Myocyte (in vitro differentiated cells): ENCODE measurements around the gene STOX2. TPM values are rescaled to one million over a fixed set of nuclear protein-coding genes. Genes with fewer than 3 reads are reported as not detected.
"Not testable (repeated sequence)": the region's sequence is repeated elsewhere in the genome, so short reads cannot be mapped to it uniquely, and the experiment has no call there.

Source experiments
- DNase-seq: peaks from one replicate; pipeline ENCODE4 v3.0.0-alpha.2; 2012; ENCODE audit warnings: low read depth
- total RNA-seq: library from RNA; depleted of rRNA; stranded (reverse); fragments of >200 nt; gene quantifications from 2 replicates; pipeline ENCODE4 v1.2.3, GENCODE V29; 2014

The STOX2 gene
- total RNA-seq, 1 donor from 2014 or later, result 0.53 TPM

DNA sequence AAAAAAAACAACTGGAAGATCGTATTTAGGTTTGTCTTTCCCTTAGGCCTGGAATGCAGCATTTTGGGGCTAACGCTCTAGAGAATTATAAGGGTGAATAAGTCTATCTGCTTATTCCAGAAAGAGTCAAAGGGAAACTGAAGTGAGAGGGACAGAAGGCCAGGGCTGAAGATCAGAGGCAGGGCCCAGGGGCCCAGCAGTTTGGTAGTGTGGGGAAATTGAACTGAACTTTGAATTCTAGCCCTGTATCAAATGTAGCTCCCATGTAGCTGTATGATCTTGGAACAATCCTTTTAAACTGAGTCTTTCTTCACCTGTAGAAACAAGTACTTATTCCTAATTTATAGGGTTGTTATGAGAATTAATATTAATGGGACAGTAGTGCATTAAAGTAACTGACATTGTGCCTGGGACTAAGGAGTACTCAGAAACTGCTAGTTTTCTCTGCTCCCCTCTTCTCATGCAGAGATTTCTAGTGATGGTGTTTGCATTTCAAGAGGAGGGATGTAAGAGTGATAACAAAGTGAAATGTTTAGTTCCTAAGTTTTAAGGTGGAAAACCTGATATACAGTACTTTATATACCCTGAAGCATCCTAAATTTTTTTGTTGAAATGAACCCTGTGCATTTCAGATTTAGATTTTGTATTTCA lies 30.4 kb downstream of the STOX2 start:
- DNase-seq, result no peak

DNA sequence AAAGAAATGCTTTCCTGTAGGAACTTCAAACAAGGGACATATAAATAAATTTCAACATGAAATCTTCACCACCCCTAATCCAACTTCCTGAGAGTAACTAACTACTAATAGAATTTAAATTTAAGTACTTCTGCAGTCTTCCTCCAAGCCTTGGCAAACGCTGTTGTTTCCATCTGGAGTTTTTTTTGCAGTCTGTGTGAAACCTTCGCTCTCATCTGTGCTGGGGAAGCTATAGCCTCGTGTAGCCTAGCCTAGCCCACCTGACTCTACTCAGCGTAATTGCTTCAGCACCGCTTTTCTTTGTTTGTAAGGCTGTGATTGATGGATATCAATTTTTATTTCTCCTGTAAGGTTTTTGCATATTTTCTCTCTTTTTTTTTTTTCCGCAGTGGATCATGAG lies 30.9 kb downstream of the STOX2 start:
- DNase-seq, result no peak

DNA sequence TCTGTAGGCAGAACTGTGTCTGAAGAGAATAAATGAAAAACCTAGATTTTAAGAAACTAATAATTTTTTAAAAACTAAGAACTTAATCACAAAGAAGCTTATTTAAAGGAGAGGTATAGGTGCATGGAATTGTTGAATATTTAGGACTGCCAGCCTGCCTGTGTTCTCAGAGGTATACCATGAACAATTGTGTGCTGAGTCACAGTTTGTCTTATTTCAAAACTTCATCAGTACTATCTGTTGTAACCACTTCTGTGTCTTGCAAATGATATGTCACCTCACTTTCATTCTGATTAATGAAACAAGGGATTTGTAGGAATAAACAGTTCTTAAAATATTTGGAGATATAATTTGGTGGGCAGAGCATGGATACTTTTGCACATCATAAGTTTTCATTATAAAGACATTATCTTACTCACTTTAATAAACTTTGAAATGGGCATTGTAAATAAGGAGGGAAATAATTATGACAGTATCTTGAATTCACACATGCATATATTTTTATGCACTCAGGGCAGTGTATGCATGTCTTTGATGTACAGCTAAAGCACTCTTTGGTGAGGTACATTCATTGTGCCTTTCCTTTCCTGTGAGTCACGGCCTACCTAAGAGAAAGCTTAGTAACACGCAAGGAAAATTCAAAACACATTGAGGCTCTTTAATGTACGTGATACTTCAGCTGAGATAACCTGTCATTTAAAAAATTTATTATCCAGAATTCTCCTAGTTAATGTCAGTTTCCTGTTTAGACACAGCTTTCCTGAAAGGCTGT lies 31.7 kb downstream of the STOX2 start:
- no peak for DNase-seq

DNA sequence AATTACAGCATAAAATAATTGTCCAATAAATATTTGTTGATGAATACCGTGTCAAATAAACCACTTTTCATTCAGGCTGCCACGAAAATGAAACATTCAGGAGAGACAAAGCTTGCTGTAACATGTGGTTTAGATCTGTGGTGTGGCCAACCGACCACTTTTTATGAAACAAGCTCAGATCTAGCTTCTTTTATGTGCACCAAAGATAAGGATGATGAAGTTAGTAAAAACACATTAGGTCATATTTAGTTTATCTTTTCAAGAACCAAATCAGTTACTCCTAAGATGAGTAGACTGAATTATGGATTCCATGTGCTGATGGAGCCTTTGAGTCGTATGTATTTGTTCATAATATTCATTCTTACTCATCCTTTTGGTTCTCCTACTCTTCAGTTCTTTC lies 35.8 kb downstream of the STOX2 start:
- no peak for DNase-seq

GRCh38 chr4:183941964-183942363 lies 36.9 kb downstream of the STOX2 start:
- DNase-seq, result no peak

DNA sequence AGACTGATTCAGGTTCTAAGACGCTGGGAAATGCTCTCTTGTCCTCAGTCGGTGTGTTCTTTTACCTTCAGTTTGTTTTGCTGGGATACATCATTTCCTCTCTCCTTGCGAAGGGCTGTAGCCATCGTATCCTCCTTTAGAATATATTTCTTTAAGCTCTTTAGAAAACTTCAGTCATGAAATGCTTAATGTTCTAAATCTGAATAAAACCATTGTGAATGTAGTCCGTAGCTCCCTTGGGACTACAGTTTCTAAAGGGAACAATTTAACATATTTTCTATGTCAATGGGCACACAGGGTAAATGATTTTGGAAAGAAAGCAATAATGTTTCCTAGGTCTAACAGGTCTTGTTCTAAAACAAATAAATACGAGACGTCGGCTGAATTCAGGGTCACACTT lies 40.6 kb downstream of the STOX2 start:
- DNase-seq, result no peak

DNA sequence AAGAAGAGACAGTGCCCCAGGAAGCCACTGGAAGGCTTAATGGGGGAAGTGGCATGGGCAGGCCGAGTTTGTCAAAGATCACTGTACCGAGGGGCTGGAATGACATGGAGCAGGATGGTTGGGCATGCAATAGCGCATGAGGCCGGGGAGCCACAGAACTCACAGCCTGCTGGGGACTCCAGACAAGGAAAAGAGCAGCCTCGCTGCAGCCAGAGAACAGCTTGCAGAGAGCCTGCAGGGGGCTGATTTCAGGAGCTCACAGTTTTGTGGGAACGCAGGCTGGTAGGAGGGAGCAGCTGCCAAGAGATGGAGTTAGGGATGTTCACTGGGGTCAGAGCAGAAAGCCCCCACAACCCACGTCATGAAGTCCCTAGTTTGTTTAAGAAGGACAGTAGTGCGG lies 45.4 kb downstream of the STOX2 start:
- no peak for DNase-seq

- not testable (repeated sequence) for DNase-seq
These were observed 47.5 kb downstream of the STOX2 start for GRCh38 chr4:183952652-183953051.

DNA sequence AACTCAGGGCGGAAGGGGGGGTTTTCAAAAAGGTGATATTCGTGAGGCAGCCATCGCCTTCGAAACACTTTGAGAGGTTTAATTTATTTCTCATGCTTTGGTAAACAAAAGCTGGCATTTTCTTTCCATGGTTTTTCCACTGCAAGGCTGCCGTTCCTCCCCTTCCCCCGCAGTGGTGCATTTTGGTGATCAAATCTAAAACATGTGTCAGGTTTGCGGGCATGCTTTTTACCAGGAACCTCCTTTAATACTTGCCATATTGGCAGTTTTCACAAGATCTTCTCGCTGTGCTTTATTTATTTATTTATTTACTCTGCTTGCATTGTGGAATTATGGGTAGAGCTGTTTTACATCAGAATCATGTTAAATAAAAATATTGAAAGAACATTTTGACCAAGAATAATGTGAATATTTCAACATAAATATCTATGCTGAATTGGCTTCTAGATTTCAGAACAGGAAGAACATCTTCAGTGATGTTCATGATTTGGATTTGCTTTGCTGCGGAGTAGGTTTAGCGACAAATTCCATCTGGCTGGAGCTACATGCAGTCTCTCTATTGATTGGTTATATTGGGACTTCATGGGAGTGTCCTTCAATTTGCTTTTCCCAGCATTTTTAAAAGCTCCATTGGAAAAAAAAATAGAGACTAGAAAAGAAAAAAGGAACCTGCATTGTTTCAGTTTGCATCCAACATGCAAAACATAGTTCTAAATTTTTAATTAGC lies 54.4 kb downstream of the STOX2 start:
- DNase-seq, result no peak

- DNase-seq, result peak; percentile 38
These were observed 54.9 kb downstream of the STOX2 start for GRCh38 chr4:183960046-183960420.

GRCh38 chr4:183960962-183961541 lies 55.9 kb downstream of the STOX2 start:
- peak; percentile 0 for DNase-seq

GRCh38 chr4:183961795-183962194 lies 56.7 kb downstream of the STOX2 start:
- DNase-seq, result no peak

- DNase-seq, result no peak
These were observed 57.3 kb downstream of the STOX2 start for GRCh38 chr4:183962419-183962818.

- no peak for DNase-seq
These were observed 61.3 kb downstream of the STOX2 start for GRCh38 chr4:183966371-183966770.

DNA sequence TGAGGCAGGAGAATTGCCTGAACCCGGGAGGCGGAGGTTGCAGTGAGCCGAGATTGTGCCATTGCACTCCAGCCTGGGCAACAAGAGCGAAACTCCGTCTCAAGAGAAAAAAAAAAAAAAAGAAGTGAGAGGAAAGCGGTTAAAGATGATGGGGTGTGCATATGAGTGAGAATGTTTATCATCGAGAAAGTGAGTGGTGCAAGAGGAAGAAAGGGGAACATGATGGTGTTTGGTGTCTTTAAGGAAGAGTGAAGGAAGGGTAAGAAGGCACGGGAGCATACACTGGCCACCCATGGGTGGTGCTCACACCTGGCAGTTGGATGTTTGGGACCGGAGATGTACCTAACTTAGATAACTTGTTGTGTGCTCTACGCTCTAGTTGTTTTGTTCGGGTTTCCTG lies 62.2 kb downstream of the STOX2 start:
- DNase-seq, result no peak

- no peak for DNase-seq
These were observed 63.4 kb downstream of the STOX2 start for GRCh38 chr4:183968502-183968901.

- no peak for DNase-seq
These were observed 63.8 kb downstream of the STOX2 start for GRCh38 chr4:183968931-183969330.

DNA sequence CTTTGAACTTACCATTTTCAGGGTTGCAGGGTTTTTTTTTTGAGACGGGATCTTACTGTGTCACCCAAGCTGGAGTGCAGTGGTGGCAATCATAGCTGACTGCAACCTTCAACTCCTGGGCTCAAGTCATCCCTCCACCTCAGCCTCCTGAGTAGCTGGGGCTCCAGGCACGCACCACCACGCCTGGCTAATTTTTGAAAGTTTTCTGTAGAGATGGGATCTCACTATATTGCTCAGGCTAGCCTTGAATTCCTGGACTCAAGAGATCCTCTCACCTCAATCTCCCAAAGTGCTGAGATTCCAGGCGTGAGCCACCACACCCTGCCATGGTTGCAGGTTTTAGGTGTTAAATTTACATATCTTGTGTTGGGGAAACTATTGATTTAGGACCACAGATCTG lies 64.5 kb downstream of the STOX2 start:
- no peak for DNase-seq

GRCh38 chr4:183971929-183972490 lies 66.9 kb downstream of the STOX2 start:
- no peak for DNase-seq

DNA sequence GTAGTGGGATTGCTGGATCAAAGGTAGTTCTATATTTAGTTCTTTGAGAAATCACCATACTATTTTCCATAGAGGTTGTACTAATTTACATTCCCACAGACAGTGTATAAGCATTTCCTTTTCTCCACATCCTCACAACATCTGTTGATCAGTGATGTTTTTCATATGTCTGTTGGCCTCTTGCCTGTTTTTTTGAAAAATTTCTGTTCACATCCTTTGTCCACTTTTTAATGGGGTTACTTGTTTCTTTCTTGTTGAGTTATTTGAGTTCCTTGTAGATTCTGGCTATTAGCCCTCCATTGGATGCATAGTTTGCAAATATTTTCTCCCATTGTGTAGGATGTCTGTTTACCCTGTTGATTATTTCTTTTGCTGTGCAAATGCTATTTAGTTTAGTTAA lies 72.6 kb downstream of the STOX2 start:
- no peak for DNase-seq

DNA sequence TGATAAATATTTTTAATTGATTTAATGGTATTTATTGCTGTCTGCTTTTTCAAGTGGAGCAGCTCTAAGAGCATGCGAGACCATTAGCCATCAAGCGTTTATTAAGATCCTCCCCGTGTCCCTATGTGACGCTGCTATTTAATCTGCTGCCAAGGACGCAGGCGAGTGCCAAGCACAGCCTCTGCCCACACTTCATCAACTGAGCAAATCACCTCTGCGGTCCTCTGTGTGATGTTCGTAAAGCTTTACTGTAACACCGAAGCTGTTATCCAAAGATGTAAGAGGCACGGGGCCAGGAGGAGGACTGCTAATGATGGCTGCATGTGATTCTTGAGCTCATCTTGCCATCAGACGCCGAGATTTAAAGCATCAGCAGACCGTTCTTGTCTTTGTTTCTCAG lies 79.5 kb downstream of the STOX2 start:
- no peak for DNase-seq

- DNase-seq, result no peak
These were observed 80.7 kb downstream of the STOX2 start for GRCh38 chr4:183985786-183986185.
